GM19372 (cell line): Measurements from ENCODE around the gene PRDM16.

ENCODE experiments used
- ATAC-seq: cut with Tn5 transposase; IDR thresholded peaks from one replicate; pipeline ENCODE4 v1.9.1; 2021; ENCODE audit warnings: mild to moderate bottlenecking, low read depth, moderate library complexity; ENCODE audit not compliant: unreplicated experiment

The PRDM16 gene

DNA sequence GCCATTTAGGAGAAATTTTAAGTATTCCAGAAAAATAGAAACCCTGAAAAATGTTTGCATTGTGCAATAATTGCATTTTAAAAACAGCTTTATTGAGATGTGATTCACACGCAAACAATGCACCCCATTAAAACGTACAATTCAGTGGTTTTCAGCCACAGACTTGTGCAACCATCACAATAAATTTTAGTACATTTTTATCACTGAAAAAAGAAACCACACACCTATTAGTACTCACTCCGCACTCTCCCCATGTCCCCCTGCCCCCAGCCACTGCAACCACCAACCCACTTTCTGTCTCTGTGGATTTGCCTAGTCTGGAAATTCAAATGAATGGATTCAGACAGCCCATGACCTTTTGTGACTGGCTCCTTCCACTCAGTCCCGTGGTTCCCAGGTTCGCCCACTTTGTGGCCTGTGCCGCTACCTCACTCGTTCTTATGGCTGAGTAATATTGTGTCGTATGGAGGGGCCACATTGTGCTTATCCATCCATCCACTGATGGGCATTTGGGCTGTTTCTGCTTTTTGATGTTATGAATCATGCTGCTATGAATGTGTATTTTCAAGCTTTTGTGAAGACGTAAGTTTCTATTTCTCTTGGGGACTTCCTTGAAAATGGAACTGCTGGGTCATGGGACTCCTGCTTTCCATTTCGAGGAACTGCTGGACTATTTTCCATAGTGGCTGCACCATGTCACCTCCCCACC, 237.7 kb downstream of the PRDM16 start:
- no peak for ATAC-seq

DNA sequence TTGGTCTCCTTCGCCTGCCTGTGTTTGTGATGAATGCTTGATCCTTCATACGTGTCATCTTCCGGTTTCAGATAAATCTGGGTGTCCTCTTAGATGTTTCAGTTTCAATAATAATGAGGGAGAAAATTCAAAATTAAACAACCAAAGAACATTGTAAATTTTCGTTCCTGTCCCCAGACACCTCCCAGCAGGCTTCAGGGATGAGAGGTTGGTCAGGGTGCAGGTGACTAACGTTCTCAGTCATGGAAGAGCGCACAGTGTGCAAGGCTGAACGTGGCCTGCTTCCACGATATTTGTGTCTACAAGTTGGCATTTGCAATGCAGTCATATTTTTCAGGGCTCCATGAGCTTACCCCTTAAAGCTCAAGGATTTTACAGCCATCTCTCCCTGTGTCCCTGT, 238.4 kb downstream of the PRDM16 start:
- ATAC-seq: no peak

DNA sequence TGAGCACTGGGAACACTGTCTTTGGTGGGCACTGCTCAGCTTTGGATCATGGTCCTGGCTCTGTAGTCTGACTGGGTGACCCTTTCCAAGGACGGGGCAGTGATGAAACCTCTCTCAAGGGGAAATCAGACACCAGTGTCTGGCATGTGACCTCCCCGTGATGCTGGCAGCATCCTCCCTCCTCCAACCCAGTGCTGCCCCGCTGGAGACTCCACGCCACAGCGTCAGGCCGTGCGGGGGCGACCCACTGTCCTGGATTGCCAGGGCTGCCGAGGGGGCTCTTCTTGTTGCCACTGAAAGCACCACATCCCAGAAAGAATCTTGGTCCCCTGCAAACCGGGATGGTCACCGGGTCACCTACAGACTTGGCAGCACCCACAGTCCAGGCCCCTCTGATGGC, 239.1 kb downstream of the PRDM16 start:
- no peak for ATAC-seq

DNA sequence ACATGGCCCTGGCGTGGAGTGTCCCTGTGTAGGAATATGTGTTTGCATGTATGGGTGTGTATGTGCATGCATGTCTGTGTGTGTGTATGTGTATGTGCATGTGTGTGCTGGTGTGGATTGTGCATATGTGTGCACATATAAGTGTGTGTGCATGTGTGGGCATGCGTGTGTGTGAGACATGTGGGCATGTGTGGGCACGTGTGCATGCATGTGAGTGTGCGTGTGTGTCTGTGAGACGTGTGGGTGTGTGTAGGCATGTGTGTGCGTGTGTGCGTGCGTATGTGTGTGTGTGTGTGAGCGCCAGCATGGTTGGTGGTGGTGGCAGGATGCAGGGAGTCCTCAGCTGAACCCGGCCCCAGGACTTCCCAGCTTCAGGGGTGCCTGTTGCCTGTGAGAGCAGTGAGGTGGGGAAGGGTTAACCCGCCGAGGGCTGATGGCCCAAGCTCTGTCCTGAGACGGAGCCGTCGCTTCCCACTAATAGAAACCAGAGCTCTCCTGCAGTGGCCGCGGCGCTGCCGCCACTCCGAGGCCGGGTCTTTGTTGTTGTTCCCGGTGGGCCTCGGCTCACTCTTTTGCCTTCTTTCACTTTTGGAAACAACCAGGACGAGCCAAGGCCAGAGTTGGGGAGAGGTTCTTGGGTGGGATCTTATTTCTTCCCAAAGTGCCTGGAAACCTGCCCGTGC, 241.9 kb downstream of the PRDM16 start:
- no peak for ATAC-seq

DNA sequence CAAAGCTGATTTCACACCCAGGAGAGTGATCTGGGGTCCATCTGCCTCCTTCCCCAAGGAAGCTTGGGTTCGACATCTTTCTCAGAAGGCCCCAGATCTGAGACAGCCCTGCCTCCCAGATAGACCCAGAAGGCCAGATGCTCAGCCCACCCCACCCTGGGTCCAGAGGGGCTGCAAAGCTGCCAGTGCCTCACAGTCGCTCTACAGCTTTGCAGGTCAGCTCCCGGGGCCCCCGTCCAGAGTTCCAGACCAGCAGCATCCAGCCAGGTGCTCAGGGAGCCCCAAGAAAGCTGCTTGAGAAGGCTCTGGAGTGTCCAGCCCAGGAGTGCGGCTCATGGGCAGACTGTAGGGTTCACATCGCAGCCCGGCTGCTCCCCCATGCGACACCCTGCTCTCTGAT, 242.7 kb downstream of the PRDM16 start:
- no peak for ATAC-seq

DNA sequence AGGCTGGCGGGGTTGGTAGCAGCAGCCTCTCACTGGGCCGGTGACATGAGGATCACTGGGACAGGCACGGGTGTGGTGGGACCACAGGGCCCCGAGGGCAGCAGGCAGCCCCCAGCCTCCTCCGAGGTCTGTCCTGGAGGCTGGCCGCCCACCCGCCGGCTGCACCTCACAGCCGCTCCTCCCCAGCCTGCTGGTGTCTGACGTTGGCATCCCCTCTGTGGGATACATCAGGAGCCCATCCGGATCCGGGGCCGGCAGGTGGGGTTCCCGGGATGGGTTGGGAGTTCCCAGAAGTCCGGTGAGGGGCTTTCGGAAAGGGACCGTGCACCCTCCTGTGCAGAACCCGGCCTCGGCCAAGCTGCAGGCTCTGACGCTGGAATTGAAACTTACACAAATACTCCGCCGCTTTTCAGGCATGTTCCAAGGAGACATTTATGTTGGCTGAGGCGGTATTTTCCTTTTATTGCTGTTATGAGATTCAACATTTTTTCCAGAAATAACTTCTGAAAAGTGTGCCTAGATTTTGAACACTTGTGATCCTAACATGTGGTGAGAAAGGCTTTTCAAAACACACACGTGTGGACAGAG, 243.4 kb downstream of the PRDM16 start:
- no peak for ATAC-seq

DNA sequence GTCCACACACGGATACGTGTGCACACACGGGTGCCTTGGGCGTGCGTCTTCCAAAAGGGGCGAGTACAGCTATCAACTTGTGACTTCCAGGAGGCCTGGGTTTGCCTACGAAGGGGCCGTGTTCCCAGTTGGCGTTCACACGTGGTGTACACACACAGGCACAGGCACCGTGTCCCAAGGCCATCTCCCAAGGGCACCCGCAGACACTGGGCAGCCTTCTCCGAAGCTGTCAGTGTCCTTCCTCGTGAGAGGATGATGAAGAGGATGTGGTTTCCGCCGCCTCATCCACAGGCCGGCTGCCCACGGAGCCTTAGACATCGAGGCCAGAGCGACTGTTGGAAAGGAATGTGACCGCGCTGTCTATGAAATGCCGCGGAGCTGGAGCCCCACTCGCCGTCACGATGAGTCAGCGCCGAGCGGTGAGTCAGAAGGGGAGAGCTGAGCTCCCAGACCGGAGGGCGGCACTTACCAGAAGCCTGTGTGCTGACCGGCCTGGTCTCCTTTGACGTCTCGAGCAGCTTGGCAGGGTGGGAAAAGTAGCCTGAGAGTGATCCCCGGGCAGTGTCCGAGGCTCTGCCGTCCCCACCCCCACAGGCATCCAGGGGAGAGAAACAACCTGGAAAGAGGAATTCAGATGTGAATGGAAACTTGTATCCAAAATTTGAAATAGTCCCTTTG, 244.0 kb downstream of the PRDM16 start:
- ATAC-seq: no peak

DNA sequence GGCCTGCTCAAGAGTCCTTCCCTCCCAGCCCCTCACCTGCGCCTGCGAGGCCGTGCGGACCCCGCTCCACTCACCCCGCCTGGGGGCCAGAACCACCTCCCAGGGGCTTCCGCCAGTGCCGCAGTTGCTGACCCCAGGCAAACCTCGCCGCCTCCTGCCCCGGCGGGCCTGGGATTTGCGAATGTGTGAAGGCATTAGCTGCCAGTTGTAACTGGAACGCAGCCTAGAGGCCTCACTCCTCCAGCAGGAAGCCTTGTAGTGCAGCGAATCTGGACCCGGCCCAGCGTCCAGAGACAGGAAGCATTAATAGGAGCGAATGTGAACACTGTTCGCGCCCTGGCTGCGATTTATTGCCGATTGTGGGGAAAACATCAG, 244.6 kb downstream of the PRDM16 start:
- ATAC-seq: no peak

DNA sequence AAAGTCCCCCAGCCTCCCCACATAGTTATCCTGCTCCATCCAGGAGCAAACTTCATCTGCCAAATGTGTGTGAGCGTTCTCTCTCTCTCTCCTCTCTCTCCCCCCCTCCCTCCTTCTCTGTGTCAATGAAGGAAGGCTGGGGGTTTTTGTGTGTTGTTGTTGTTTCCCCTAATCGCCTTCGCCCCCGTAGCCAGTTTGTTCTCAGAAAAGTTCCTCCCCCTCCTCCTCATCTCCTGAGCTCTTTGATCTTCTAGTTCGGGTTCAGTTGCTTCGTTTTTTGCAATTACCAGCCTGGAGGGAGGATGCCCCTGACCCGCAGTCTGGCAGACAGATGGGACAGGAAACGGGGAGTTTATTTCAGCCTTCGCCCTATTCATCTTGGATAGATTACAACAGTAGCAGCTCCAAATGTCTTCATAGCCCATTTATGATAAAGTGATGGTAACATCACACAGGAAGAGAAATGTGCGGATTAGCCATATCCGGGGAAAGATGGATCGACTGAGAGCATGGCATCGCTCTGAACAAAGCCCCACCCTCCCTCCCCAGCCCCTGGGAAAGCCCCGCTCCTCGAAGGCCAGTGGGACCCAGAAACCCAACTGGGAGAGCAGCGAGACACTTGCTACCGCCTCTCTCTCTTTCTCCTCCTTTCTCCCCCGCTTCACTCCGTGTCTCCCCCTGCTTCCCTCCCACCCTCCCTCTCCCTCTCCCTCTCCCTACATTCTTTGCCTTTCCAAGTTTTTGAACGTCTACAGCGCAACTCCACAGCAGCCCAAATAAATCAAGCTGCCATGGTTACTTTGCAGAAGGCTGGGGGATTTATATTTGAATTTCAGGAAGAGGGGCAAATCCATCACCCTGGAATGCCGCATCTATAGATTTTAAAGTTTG, 245.7 kb downstream of the PRDM16 start:
- no peak for ATAC-seq

DNA sequence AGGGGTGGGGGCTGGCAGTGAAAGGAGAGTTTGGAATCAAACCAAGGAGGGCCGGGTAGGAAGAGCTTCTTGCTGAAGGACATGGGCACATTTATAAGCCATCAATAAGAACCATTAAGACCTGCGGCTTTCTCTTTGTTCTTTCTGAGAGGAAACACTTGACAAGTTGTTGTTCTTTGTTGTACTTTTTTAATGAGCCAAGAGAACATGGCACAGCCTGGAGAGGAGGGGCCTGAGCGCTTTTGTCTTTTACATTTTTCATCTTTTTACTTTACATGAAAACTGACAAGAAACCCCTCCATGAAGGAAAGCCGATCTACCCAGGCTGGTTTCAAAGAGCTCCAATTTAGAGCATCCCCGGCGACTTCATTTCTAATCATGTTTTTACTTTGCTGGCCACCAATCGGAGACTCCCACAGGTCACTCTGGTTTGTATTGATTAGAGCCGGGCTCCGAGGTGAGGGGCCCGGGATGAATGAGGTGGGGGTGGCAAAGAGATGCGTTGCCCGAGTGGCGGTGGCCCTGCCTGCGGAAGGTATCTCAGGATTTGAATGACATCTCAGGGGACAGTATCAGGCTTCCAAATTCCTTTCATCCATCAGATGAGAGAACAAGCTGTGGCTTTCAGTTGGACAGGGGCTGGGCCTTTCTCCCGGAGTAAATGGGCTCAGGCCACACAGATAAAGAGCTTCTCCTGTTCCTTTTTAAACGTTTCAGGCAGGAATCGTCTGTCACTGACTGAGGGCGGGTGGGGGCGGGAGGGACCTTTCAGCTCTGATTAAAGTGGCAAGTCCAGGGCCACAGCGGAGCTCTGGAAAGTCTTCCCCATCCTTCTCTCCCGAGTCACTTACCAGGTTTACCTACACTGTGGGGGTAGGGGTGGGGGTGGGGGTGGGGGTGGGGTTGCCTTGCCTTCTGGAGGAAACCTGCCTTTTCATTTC, 246.7 kb downstream of the PRDM16 start:
- no peak for ATAC-seq

DNA sequence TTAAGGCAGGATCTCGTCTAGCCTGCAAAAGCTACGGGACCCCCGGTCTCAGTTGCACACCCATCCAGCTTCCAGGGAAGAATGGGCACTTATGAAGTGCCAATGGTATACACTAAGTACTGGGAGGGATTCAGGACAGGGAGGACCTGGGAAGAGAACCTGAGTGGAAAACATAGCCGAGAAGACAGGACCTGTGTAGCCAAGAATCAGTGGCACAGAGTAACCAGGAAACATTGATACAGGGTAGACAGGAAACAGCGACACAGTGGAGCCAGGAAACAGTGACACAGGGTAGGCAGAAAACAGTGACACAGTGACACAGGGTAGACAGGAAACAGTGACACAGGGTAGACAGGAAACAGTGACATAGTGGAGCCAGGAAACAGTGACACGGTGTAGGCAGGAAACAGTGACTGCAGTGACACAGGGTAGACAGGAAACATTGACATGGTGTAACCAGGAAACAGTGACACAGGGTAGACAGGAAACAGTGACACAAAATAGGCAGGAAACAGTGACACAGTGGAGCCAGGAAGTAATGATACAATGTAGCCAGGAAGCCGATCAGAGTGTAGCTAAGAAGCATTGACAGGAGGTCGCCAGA, 247.4 kb downstream of the PRDM16 start:
- no peak for ATAC-seq

DNA sequence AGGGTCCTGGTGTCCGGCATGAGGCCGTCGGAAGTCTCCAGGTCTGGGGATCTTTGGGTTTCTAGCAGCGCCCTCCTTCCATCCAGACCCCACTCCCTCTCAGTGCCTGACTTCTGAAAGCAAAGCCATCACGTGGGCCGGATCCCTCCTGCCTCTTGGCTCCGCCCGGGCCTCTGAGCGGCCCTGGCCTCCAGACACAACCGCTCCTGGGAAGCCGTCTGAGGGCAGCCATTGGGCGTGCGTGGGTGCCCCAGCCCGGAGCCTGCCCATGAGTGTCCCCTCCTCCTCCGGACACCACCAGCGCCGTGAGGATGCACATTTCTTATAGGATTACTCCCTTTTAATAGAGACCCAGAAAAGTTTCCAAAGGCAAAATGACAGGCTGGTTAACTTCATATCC, 248.5 kb downstream of the PRDM16 start:
- ATAC-seq: no peak

DNA sequence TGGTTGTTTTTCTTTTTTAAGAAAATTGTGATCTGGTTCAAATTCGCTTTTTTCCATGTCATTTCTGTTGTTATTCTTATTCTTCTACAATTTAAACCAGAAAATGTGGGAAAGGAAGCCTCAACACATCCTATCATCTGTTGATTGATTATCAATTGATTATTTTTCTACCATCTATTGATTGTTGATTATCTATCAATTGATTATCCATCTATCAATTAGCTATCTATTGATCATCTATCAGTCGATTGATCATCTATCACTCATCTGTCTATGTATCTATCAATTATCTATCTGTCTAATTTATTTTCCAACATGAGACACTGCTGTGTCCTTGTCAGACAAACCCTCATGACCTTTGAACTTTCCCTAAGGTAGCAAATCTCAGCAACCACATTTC, 249.3 kb downstream of the PRDM16 start:
- ATAC-seq: no peak

DNA sequence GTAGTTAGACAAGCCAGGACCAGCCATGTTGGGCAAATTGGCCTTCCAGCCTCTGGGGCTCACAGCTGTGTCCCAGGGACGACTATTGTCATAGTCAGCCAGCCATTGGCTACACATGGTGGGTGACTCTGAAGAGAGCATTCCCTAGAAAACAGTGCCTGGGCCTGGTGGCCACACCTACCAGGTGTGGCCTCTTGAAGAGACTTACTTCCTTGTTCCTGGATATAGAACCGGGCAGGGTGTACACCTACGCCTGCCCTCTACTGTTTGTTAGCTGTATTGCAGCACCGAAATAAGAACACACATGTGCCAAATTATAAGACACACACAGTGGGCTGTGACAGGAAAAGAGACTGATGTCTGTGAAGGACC, 250.9 kb downstream of the PRDM16 start:
- ATAC-seq: no peak

DNA sequence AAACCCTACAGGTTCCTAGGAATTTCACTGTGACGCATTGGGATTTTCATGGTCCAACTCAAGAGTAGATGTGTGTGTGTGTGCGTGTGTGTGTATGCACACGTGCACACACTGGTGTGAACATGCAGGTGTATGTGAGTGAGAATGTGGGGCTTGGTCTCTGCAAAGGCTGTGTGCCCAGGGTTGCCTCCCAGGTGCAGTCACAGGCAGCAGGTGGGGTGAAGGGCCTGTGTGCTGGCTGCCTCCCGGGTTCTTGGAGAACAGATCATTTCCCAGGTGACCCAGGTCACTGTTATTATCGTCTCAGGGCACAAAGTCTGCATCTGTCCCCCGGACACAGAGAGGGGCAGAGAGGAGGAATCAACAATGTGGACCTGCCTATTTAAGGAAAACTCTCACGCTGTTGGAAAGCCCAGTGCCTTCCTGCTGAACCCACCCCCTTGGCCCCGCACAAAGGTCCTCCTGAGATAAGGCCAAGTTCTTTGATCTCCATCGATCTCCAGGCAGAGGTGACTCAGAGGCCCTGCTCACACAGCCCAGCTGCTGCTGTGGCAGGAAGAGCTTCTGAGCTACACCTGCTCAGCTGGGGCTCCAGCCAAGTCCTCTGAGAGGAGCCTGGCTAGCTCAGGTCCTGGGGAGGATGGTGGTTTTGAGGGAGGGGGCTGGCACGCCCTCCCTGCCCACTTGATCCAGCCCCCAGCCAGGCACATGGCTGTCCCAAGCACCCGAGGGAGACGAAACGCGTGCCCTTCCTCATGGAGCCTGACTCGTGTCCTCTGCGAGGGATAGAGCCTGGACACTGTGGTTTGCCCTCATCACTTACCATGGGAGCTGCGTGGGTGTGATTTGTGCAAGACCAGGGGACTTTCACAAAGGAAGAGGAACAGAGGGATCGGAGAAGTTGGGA, 251.5 kb downstream of the PRDM16 start:
- no peak for ATAC-seq

DNA sequence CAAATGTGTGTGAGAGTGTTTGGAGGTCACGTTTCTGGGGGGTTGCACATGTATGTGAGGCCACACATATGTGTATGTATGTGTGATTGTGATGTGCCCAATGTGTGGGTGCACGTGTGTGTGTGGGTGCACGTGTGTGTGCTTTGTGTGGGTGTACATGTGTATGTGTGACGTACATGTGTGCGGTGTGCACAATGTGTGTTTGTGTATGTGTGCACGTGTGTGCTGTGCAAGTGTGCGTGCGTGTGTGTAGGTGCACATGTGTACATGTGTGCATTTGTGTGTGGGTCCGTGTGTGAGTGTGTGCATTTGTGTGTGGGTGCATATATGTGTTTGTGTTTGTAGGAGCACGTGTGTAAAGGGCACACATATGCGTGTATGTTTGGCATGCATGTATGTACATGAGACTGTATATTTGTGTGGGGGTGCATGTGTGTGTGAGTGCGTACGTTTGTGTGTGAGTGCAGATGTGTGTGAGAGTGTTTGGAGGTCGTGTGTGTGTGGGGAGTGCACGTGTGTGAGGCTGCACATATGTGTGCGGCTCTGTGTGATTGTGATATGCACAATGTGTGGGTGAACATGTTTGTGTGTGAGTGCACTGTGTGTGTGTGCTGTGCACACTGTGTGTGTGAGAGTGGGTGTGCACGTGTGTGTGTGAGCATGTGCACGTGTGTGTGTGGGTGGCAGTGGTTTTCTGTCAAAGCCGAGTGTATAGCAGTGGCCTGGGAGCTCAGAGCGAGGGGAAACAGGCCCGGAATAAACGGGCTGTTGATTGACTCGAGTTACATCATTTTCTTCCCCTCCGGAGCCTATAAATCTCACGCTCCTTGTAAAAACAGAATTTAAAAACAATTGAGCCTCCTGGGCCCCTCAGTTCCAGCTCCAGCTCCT, 252.8 kb downstream of the PRDM16 start:
- ATAC-seq: no peak

DNA sequence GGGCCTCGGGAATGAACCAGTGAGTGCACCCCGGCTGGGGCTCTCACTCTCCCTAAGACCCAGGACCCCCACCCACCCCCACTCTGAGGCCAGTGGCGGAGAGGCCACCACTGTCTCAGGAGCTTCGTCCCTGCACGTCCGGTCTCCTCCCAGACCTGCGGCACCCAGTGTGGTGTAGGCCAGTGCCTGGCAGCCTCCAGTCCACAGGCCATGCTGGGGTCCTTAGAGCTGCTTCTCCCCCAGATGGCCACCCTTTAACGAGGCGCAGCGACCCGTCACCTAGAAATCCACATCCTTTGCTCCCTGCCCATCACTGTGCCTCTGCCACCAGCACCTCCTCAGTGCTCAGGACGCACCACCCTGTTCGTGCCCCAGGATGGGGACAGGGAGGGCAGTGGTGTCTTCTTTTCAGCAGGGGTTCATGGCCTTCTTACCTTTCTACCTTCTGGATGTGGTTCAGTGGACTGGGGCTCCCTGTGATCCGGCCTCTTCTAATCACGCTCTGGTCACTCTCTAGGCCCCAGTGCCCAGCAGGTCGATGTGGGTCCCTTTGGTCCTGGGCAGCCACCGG, 253.5 kb downstream of the PRDM16 start:
- no peak for ATAC-seq
